ENCODE measurements around the gene UBTF.
"Not testable (repeated sequence)": the region's sequence is repeated elsewhere in the genome, so short reads cannot be mapped to it uniquely, and the experiment has no call there.

Gene UBTF

DNA sequence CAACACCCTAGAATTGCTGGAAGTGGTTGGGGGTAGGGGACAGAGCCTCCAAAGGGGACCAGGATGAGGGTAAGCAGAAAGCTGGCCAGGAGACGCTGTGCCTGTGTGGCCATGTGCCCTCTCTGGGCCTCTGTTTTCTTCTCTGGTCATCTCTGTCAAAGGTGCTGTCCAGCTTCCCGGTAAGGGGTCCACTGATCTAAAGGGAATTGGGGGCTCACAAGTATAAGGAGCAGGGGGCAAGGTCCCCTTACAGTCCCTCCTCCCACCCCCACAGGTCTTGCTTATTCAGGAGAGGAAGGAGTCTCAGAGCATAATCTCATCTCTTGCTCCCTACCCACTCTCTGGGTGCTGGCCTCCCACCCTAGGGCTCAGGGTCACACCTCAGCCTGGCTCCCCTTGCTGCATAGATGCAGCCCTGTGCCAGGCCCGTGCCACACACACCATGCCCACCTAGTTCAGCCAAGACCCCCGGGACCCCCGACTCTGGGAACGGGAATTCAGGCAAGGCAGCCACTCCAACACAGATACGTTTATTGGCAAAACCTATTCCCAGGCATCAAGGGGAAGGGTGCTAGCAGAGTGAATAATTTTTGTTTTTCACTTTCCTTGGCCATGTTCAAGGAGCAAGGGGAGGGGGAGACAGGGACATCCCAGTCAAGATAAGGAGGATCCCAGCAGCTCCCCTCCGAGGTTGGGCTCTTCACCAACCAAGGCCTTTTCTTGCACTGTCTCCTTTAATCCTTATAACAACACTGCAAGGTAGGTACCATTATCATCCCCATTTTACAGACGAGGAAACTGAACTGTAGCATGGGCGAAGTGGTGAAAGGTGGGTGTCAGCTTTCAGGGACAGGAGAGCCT, 28.6 kb upstream of the UBTF start:
- no peak overlapping the region for H3K4me3 ChIP-seq (ENCODE audit: low read depth, low read length)
- no peaks in the 10 kb centered on the region for H3K36me3 ChIP-seq
- no peaks in the 10 kb centered on the region for H3K9me3 ChIP-seq
- TF ChIP-seq, protein P1, sequence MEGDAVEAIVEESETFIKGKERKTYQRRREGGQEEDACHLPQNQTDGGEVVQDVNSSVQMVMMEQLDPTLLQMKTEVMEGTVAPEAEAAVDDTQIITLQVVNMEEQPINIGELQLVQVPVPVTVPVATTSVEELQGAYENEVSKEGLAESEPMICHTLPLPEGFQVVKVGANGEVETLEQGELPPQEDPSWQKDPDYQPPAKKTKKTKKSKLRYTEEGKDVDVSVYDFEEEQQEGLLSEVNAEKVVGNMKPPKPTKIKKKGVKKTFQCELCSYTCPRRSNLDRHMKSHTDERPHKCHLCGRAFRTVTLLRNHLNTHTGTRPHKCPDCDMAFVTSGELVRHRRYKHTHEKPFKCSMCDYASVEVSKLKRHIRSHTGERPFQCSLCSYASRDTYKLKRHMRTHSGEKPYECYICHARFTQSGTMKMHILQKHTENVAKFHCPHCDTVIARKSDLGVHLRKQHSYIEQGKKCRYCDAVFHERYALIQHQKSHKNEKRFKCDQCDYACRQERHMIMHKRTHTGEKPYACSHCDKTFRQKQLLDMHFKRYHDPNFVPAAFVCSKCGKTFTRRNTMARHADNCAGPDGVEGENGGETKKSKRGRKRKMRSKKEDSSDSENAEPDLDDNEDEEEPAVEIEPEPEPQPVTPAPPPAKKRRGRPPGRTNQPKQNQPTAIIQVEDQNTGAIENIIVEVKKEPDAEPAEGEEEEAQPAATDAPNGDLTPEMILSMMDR (IDR thresholded peaks at IDR 0.05; ENCODE audit: low read depth, low read length), result no peak
- no peak for DNase-seq
- peaks cover 2% of the 10 kb centered on the region; the same call in 1 of the 2 replicates for H3K4me1 ChIP-seq
- no peaks in the 10 kb centered on the region for H3K27me3 ChIP-seq

DNA sequence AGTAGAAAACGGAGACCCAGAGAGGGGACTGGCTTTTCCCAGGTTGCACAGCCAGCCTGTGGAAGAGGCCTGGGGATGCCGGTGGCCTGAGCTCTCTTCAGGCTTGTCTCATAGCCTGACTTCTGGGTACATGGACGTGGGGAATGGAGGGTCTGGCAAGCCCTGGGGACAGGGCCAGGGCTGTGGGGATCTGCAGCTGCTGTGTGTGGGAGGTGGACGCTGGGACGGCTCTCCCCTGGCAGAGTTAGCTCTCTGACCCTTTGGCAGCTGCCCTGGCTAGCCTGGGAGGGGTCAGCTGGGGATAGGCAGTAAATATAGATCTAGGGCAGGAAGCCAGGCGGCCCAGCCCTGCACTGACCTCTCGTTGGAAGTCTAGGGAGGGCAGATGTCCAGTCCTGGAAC, 28.0 kb upstream of the UBTF start:
- Histone ChIP-seq H3K4me1 (peaks cover 2% of the 10 kb centered on the region; the same call in 1 of the 2 replicates), H3K36me3 (no peaks in the 10 kb centered on the region), H3K4me3 (ENCODE audit: low read depth, low read length) (no peak overlapping the region), H3K9me3 (no peaks in the 10 kb centered on the region), H3K27me3 (no peaks in the 10 kb centered on the region)
- no peak for DNase-seq
- TF ChIP-seq, protein P1 (IDR thresholded peaks at IDR 0.05; ENCODE audit: low read depth, low read length), result no peak

DNA sequence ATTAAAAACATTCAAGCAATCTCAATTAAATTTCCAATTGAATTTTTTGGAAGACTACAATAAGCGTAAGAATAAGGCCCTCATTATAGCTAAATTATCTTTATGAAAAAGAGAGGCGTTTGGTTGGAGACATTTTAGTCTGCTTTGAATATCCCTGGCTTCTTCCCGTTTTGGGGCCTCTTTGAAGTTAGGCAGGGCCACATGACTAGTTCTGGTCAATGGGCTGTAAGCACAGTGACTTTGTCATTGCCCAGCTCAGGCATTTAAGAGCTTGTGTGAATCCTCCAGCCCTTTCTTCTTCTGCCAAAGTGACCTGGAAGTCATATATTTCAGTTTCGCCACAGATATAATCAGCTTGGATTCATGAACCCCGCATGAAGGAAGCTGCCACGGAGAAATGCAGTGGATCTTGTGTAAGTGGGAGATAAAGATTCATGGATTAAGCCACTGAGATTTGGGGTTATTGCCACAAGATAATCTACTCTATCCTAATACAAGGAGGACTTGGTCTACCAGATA, 21.7 kb upstream of the UBTF start:
- no peak for DNase-seq

DNA sequence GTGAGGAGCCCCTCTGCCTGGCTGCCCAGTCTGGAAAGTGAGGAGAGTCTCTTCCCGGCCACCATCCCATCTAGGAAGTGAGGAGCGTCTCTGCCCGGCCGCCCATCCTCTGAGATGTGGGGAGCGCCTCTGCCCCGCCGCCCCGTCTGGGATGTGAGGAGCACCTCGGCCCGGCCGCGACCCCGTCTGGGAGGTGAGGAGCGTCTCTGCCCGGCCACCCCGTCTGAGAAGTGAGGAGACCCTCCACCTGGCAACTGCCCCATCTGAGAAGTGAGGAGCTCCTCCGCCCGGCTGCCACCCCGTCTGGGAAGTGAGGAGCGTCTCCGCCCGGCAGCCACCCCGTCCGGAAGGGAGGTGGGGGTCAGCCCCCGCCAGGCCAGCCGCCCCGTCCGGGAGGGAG, 18.4 kb upstream of the UBTF start:
- not testable (repeated sequence) for H3K36me3 ChIP-seq; H3K9me3 ChIP-seq; H3K4me3 ChIP-seq (ENCODE audit: low read depth, low read length)

More for the DNA sequence above, 21.7 kb upstream of the UBTF start:
- Histone ChIP-seq H3K4me1 (peaks cover 2% of the 10 kb centered on the region; the same call in 1 of the 2 replicates), H3K36me3 (no peaks in the 10 kb centered on the region), H3K9me3 (no peaks in the 10 kb centered on the region), H3K4me3 (ENCODE audit: low read depth, low read length) (no peak overlapping the region), H3K27me3 (no peaks in the 10 kb centered on the region)
- TF ChIP-seq, protein P1 (IDR thresholded peaks at IDR 0.05; ENCODE audit: low read depth, low read length), result no peak

DNA sequence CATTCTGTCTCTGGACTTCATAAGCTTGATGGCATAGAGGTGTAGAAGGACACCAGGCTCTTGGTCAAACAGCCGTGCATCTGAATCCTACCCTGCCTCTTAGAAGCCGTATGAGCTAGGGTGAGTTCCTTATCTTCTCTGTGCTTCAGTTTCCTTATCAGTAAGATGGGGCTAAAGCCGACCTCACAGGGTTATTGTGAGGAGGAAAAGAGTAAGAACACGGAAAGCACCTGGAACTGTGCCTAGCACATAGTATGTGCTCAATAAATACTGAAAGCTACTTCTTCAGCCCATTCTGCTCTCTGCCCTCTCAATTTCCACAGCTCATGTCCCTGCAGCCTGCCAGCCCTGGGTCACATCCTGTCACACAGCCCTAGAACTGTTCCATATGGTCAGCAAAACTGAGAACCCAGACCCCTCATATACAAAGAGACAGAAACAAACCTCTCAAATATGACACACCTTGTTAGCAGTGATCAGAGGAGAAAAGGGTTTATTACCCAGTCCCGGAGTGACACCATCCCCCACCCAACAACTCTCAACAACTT, 17.0 kb upstream of the UBTF start:
- H3K4me3 ChIP-seq (ENCODE audit: low read depth, low read length), result no peak overlapping the region
- H3K27me3 ChIP-seq, result no peaks in the 10 kb centered on the region
- no peaks in the 10 kb centered on the region for H3K9me3 ChIP-seq
- H3K36me3 ChIP-seq, result no peaks in the 10 kb centered on the region
- TF ChIP-seq, protein P1 (IDR thresholded peaks at IDR 0.05; ENCODE audit: low read depth, low read length), result no peak
- DNase-seq, result no peak
- no peaks in the 10 kb centered on the region; the same call in 1 of the 2 replicates for H3K4me1 ChIP-seq

More for the DNA sequence above, 18.4 kb upstream of the UBTF start:
- H3K4me1 ChIP-seq, H3K27me3 ChIP-seq, DNase-seq: not testable (repeated sequence)

DNA sequence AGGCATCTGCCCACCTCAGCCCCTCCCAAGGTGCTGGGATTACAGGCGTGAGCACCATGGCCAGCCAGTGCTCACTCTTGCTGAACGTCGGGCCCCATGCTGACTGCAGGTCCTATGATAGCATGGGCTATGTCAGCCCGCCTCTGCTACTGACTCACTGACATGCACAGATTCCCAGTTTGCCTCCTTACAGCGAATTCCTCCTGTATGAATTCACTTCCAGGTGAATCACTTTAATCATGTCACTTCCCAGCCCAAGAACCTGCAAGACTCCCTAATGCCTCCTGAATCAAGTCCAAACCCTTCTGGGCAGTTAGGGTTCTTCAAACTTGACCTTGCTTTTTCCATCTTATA, 16.1 kb upstream of the UBTF start:
- H3K27me3 ChIP-seq, result no peaks in the 10 kb centered on the region
- H3K4me3 ChIP-seq (ENCODE audit: low read depth, low read length), result no peak overlapping the region
- no peak for DNase-seq
- TF ChIP-seq, protein P1 (IDR thresholded peaks at IDR 0.05; ENCODE audit: low read depth, low read length), result no peak
- H3K4me1 ChIP-seq, result no peaks in the 10 kb centered on the region; the same call in 1 of the 2 replicates
- H3K36me3 ChIP-seq, result no peaks in the 10 kb centered on the region
- H3K9me3 ChIP-seq, result no peaks in the 10 kb centered on the region
